Measurements from ENCODE around the gene FARS2.

The FARS2 gene

DNA sequence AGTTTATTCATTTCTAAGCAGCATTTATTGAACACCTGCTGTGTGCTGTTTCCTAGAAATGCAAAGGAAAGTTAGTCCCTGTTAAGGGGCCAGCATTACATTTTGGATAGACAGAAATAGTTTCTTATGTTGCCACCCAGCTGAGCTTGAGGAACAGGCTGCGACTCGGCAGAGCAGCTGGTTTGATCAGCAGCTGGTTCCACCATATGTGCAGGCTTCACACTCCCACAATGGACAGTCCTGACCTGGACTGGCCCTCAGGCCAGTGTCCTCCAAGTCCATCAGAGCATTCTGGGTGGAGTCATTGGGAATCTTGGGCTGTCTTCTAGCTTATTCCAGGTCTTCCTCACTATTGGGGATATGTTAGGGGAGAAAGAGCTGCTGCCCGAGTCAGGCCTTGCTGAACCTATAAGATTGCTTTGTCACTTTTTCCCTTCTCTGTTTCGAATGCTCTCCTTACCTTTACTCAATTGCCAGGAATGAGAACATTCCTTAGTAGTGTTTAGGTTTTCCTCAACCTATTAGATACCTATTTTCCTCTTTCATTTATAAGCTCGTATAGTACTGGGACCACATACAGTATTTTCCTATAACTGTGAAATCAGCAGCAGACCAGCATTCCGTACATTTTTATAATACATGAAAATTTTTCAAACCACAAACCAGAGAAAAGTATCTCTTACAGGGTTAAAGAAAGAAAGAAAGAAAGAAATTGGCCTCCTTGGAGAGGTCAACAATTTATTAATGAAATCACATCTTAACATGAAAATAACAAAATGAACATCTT lies 203.0 kb downstream of the FARS2 start:
- H3K36me3 ChIP-seq (ENCODE audit: control insufficient read depth in 1 of 2, insufficient read depth in 2 of 2, low read length in 2 of 2): no peaks in the 10 kb centered on the region
- H3K4me3 ChIP-seq (ENCODE audit: low read depth, low read length): no peak overlapping the region
- H3K27ac ChIP-seq (ENCODE audit: low read depth, low read length): no peak overlapping the region
- no peak overlapping the region for H2BK12ac ChIP-seq (ENCODE audit: low read length)
- H3K9me3 ChIP-seq (ENCODE audit: insufficient read depth, low read depth, low read length): no peaks in the 10 kb centered on the region
- peak overlapping the region; percentile 23 for H3K9ac ChIP-seq (ENCODE audit: low read length)
- no peaks in the 10 kb centered on the region for H3K79me1 ChIP-seq (ENCODE audit: low read length)
- H2BK120ac ChIP-seq (ENCODE audit: insufficient read depth, low read length, poor library complexity): no peak overlapping the region
- H3K79me2 ChIP-seq (ENCODE audit: control insufficient read depth, insufficient read depth, low read length, poor library complexity): no peaks in the 10 kb centered on the region
- WGBS (ENCODE audit: extremely low coverage, insufficient coverage, insufficient read length): no CpG with 5 or more reads among the region's 6 CpGs
- H3K4me1 ChIP-seq (ENCODE audit: control insufficient read depth in 1 of 2, insufficient read depth in 2 of 2, low read length in 2 of 2): peaks cover 2% of the 10 kb centered on the region in 2 experiments
- H4K8ac ChIP-seq (ENCODE audit: low read depth, low read length): no peak overlapping the region
- H3K27me3 ChIP-seq (ENCODE audit: insufficient read depth, low read length): no peaks in the 10 kb centered on the region
- no peak overlapping the region for H4K12ac ChIP-seq (ENCODE audit: low read depth, low read length)
- H4K91ac ChIP-seq (ENCODE audit: low read depth, low read length): no peak overlapping the region
- no peak overlapping the region for H2AK5ac ChIP-seq (ENCODE audit: low read length)
- H3K14ac ChIP-seq (ENCODE audit: low read length): no peak overlapping the region
- H3K23ac ChIP-seq (ENCODE audit: low read length): no peak overlapping the region
- no peak overlapping the region for H3K4me2 ChIP-seq (ENCODE audit: low read length)
- H2BK5ac ChIP-seq (ENCODE audit: low read depth, low read length, poor library complexity): no peak overlapping the region
- H3K4ac ChIP-seq (ENCODE audit: low read depth, low read length): no peak overlapping the region
- H3K18ac ChIP-seq (ENCODE audit: low read length): no peak overlapping the region
- no peak for DNase-seq
- no peak overlapping the region for H2AFZ ChIP-seq (ENCODE audit: insufficient read depth, low read length, poor library complexity)

DNA sequence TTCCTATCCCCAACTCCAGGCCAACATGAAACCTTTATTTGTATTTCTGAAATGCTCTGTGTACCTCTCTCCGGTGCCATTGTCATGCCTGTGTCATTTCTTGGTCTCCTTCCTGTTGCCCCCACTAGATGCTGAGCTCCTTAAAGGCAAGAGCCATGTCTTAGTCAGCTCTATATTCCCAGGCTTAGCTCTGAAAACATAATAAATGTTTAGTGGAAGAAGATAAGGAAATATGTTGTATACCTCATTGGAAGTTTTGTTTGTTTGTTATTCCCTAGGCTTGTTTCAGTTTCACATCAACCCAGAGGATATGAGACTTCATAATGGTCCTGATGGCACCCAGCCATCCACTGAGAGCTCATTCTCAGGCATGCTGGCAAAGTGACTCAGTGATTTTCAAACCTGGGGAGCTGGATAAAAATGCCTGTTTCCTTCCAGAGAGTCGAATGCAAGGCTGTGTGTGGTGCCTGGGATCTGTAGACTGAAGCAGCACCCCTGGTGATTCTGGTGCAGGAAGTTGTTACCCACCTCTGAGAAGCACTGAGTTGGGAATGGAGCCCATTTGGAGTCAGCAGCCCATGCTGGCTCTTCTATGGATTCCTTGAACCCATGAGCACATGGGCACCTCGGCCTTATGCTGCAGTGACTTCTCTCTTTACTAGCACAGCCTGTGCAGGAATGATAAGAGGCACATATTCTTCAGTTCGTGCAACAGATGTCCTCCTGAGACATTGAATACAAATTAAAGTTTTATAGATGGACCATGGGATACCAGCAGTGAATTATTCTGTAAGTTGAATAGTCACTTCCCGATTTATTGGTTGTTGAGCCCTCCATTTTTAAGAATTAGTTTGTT lies 205.2 kb downstream of the FARS2 start:
- Histone ChIP-seq H3K18ac (ENCODE audit: low read length) (no peak overlapping the region), H3K4ac (ENCODE audit: low read depth, low read length) (no peak overlapping the region), H3K4me2 (ENCODE audit: low read length) (no peak overlapping the region), H2BK12ac (ENCODE audit: low read length) (no peak overlapping the region), H3K79me2 (ENCODE audit: control insufficient read depth, insufficient read depth, low read length, poor library complexity) (no peaks in the 10 kb centered on the region), H3K9me3 (ENCODE audit: insufficient read depth, low read depth, low read length) (no peaks in the 10 kb centered on the region), H3K4me1 (ENCODE audit: control insufficient read depth in 1 of 2, insufficient read depth in 2 of 2, low read length in 2 of 2) (peaks cover 2% of the 10 kb centered on the region in 2 experiments), H3K23ac (ENCODE audit: low read length) (no peak overlapping the region), H4K91ac (ENCODE audit: low read depth, low read length) (no peak overlapping the region), H3K79me1 (ENCODE audit: low read length) (no peaks in the 10 kb centered on the region), H2AFZ (ENCODE audit: insufficient read depth, low read length, poor library complexity) (no peak overlapping the region), H4K8ac (ENCODE audit: low read depth, low read length) (no peak overlapping the region), H3K4me3 (ENCODE audit: low read depth, low read length) (no peak overlapping the region), H3K9ac (ENCODE audit: low read length) (no peak overlapping the region), H2AK5ac (ENCODE audit: low read length) (no peak overlapping the region), H3K27me3 (ENCODE audit: insufficient read depth, low read length) (no peaks in the 10 kb centered on the region), H3K36me3 (ENCODE audit: control insufficient read depth in 1 of 2, insufficient read depth in 2 of 2, low read length in 2 of 2) (no peaks in the 10 kb centered on the region), H2BK120ac (ENCODE audit: insufficient read depth, low read length, poor library complexity) (no peak overlapping the region), H4K12ac (ENCODE audit: low read depth, low read length) (no peak overlapping the region), H3K27ac (ENCODE audit: low read depth, low read length) (no peak overlapping the region), H3K14ac (ENCODE audit: low read length) (no peak overlapping the region), H2BK5ac (ENCODE audit: low read depth, low read length, poor library complexity) (no peak overlapping the region)
- WGBS (ENCODE audit: extremely low coverage, insufficient coverage, insufficient read length): no CpG with 5 or more reads among the region's 5 CpGs
- no peak for DNase-seq

DNA sequence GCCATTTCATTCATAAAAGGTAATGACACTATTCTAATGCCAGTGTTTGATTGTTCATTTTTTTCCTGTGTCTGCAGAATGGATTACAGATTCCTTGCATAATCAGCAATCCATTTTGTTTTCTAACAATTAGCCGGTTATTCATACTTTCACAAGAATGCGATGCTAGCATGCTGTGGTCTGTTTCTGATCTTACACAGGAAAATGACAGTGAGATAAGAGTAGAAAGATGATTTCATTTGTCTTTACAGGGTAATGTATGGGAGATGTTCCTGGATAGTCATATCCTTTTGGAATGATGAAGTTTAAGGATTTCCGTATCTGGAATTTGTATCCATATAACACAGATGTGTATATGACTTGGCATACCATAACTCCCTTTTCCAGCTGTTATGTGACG lies 207.3 kb downstream of the FARS2 start:
- Histone ChIP-seq H3K9ac (ENCODE audit: low read length) (no peak overlapping the region), H3K4me3 (ENCODE audit: low read depth, low read length) (no peak overlapping the region), H4K91ac (ENCODE audit: low read depth, low read length) (no peak overlapping the region), H4K8ac (ENCODE audit: low read depth, low read length) (no peak overlapping the region), H4K12ac (ENCODE audit: low read depth, low read length) (no peak overlapping the region), H3K27ac (ENCODE audit: low read depth, low read length) (no peak overlapping the region), H3K9me3 (ENCODE audit: insufficient read depth, low read depth, low read length) (no peaks in the 10 kb centered on the region), H3K4me2 (ENCODE audit: low read length) (no peak overlapping the region), H3K27me3 (ENCODE audit: insufficient read depth, low read length) (no peaks in the 10 kb centered on the region), H3K79me2 (ENCODE audit: control insufficient read depth, insufficient read depth, low read length, poor library complexity) (no peaks in the 10 kb centered on the region), H3K14ac (ENCODE audit: low read length) (no peak overlapping the region), H3K4ac (ENCODE audit: low read depth, low read length) (no peak overlapping the region), H2BK120ac (ENCODE audit: insufficient read depth, low read length, poor library complexity) (no peak overlapping the region), H3K23ac (ENCODE audit: low read length) (no peak overlapping the region), H2BK12ac (ENCODE audit: low read length) (no peak overlapping the region), H3K4me1 (ENCODE audit: control insufficient read depth in 1 of 2, insufficient read depth in 2 of 2, low read length in 2 of 2) (peaks cover 2% of the 10 kb centered on the region in 2 experiments), H2AK5ac (ENCODE audit: low read length) (no peak overlapping the region), H2BK5ac (ENCODE audit: low read depth, low read length, poor library complexity) (no peak overlapping the region), H3K36me3 (ENCODE audit: control insufficient read depth in 1 of 2, insufficient read depth in 2 of 2, low read length in 2 of 2) (no peaks in the 10 kb centered on the region), H3K79me1 (ENCODE audit: low read length) (no peaks in the 10 kb centered on the region), H2AFZ (ENCODE audit: insufficient read depth, low read length, poor library complexity) (no peak overlapping the region), H3K18ac (ENCODE audit: low read length) (no peak overlapping the region)
- peak in 1 of 2 donors; percentile 59 for DNase-seq
- no CpG with 5 or more reads among the region's 4 CpGs for WGBS (ENCODE audit: extremely low coverage, insufficient coverage, insufficient read length)

DNA sequence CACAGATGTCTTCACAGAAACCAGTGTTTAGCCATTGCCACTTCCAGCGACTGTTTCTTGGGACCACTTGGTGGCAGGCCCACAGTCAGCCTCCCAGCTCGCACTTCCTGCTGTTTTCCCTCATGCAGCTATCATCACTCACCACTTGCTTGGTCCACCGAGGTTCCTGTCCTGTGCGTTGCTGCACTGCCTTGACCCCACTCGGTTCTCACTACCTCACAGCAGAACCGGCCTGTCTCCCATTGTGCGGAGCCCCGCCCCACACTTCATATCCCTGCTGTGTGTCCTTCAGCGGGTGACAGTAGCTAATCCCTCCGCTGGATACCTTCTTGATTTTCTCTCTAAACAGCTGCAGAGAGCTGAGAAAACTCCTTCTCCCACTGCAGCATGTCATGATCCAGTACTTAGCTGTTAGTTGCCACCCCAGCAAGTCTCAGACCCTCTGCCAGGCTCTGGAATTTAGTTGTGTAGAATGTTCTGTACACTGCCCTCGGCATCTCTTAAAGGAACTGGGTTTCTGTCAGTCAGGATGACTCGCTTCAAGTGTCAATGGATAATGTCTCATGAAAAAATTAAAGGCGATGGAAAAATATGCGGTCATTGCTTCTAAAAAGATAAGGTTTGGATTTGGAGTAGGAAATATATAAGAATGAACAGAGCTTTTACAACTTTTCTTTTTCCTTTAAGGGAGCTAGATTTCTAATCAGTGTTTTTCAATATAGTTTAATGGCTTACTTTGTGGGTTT lies 208.0 kb downstream of the FARS2 start:
- Histone ChIP-seq H4K12ac (ENCODE audit: low read depth, low read length) (no peak overlapping the region), H4K91ac (ENCODE audit: low read depth, low read length) (no peak overlapping the region), H4K8ac (ENCODE audit: low read depth, low read length) (no peak overlapping the region), H3K18ac (ENCODE audit: low read length) (no peak overlapping the region), H3K4me1 (ENCODE audit: control insufficient read depth in 1 of 2, insufficient read depth in 2 of 2, low read length in 2 of 2) (peaks cover under 1 to 2% of the 10 kb centered on the region in 2 experiments), H3K9ac (ENCODE audit: low read length) (no peak overlapping the region), H2BK120ac (ENCODE audit: insufficient read depth, low read length, poor library complexity) (no peak overlapping the region), H3K4me3 (ENCODE audit: low read depth, low read length) (no peak overlapping the region), H2BK5ac (ENCODE audit: low read depth, low read length, poor library complexity) (no peak overlapping the region), H3K23ac (ENCODE audit: low read length) (no peak overlapping the region), H3K14ac (ENCODE audit: low read length) (no peak overlapping the region), H2AK5ac (ENCODE audit: low read length) (no peak overlapping the region), H2BK12ac (ENCODE audit: low read length) (no peak overlapping the region), H3K4me2 (ENCODE audit: low read length) (no peak overlapping the region), H3K4ac (ENCODE audit: low read depth, low read length) (no peak overlapping the region), H3K36me3 (ENCODE audit: control insufficient read depth in 1 of 2, insufficient read depth in 2 of 2, low read length in 2 of 2) (no peaks in the 10 kb centered on the region), H3K79me1 (ENCODE audit: low read length) (no peaks in the 10 kb centered on the region), H2AFZ (ENCODE audit: insufficient read depth, low read length, poor library complexity) (no peak overlapping the region), H3K79me2 (ENCODE audit: control insufficient read depth, insufficient read depth, low read length, poor library complexity) (no peaks in the 10 kb centered on the region), H3K9me3 (ENCODE audit: insufficient read depth, low read depth, low read length) (no peaks in the 10 kb centered on the region), H3K27me3 (ENCODE audit: insufficient read depth, low read length) (no peaks in the 10 kb centered on the region), H3K27ac (ENCODE audit: low read depth, low read length) (no peak overlapping the region)
- DNase-seq: no peak
- 100% methylated on average over 2 of the region's 14 CpGs for WGBS (ENCODE audit: extremely low coverage, insufficient coverage, insufficient read length)
